HG02981 (cell line): Measurements from ENCODE around the gene SIGLEC10.
A peak's percentile ranks its signal among the peaks of the same experiment; 100 is the strongest.
"Not testable (repeated sequence)": the region's sequence is repeated elsewhere in the genome, so short reads cannot be mapped to it uniquely, and the experiment has no call there.

Source experiments
- ATAC-seq: cut with Tn5 transposase; IDR thresholded peaks from one replicate; pipeline ENCODE4 v1.9.1; 2021; ENCODE audit warnings: mild to moderate bottlenecking, moderate library complexity; ENCODE audit not compliant: unreplicated experiment

The SIGLEC10 gene

GRCh38 chr19:51417107-51417809 is at the start of gene SIGLEC10:
TSS of gene SIGLEC10 (minus strand) at chr19:51417642. CDS start at chr19:51417581, 61 bp downstream.
- ATAC-seq: peak; percentile 58

- ATAC-seq: no peak
Measured at GRCh38 chr19:51466723-51467122, 49.3 kb upstream of the SIGLEC10 start.

- not testable (repeated sequence) for ATAC-seq
Measured at GRCh38 chr19:51463976-51464581, 46.6 kb upstream of the SIGLEC10 start.

- ATAC-seq: no peak
Measured at GRCh38 chr19:51462681-51463080, 45.2 kb upstream of the SIGLEC10 start.

- no peak for ATAC-seq
Measured at GRCh38 chr19:51462276-51462675, 44.8 kb upstream of the SIGLEC10 start.

- ATAC-seq: no peak
Measured at GRCh38 chr19:51461723-51462161, 44.3 kb upstream of the SIGLEC10 start.

GRCh38 chr19:51460164-51460992 is 42.9 kb upstream of the SIGLEC10 start:
- ATAC-seq: no peak

- no peak for ATAC-seq
Measured at GRCh38 chr19:51458899-51459505, 41.6 kb upstream of the SIGLEC10 start.

GRCh38 chr19:51458051-51458645 is 40.7 kb upstream of the SIGLEC10 start, which contains the start of gene SIGLEC8:
TSS of gene SIGLEC8 (minus strand) at chr19:51458454. CDS start at chr19:51458387, 67 bp downstream.
- no peak for ATAC-seq

GRCh38 chr19:51457351-51458013 is 40.0 kb upstream of the SIGLEC10 start:
- no peak for ATAC-seq

GRCh38 chr19:51456541-51457290 is 39.3 kb upstream of the SIGLEC10 start:
- no peak for ATAC-seq

- ATAC-seq: no peak
Measured at GRCh38 chr19:51450730-51451307, 33.4 kb upstream of the SIGLEC10 start.

- ATAC-seq: no peak
Measured at GRCh38 chr19:51448411-51449016, 31.1 kb upstream of the SIGLEC10 start.

GRCh38 chr19:51448011-51448410 is 30.6 kb upstream of the SIGLEC10 start:
- no peak for ATAC-seq

- not testable (repeated sequence) for ATAC-seq
Measured at GRCh38 chr19:51447510-51447909, 30.1 kb upstream of the SIGLEC10 start.

- peak; percentile 95 for ATAC-seq
Measured at GRCh38 chr19:51441410-51442390, 24.3 kb upstream of the SIGLEC10 start.

- ATAC-seq: no peak
Measured at GRCh38 chr19:51440846-51441409, 23.5 kb upstream of the SIGLEC10 start.
